Measurements from ENCODE around the gene CIPC. TPM values are rescaled to one million over a fixed set of nuclear protein-coding genes. Genes with fewer than 3 reads are reported as not detected.

The CIPC gene
- total RNA-seq, 1 donor from 2014 or later: 10.2 TPM

GRCh38 chr14:77085538-77085937 is 12.5 kb upstream of the CIPC start:
- no peak for DNase-seq (ENCODE audit: low read depth)
- H3K4me3 ChIP-seq (ENCODE audit: low read depth, low read length): no peak overlapping the region
- no peak for TF ChIP-seq CTCF (conservative IDR thresholded peaks at IDR 0.05; ENCODE audit: low read depth, low read length)

GRCh38 chr14:77086017-77086727 is 11.9 kb upstream of the CIPC start:
- TF ChIP-seq CTCF (conservative IDR thresholded peaks at IDR 0.05; ENCODE audit: low read depth, low read length): no peak
- no peak overlapping the region for H3K4me3 ChIP-seq (ENCODE audit: low read depth, low read length)
- DNase-seq (ENCODE audit: low read depth): no peak

- no peak for DNase-seq (ENCODE audit: low read depth)
- no peak for TF ChIP-seq CTCF (conservative IDR thresholded peaks at IDR 0.05; ENCODE audit: low read depth, low read length)
- H3K4me3 ChIP-seq (ENCODE audit: low read depth, low read length): no peak overlapping the region
Observed at GRCh38 chr14:77086951-77087350, 11.1 kb upstream of the CIPC start.

GRCh38 chr14:77087631-77088030 is 10.4 kb upstream of the CIPC start:
- DNase-seq (ENCODE audit: low read depth): no peak
- no peak for TF ChIP-seq CTCF (conservative IDR thresholded peaks at IDR 0.05; ENCODE audit: low read depth, low read length)
- no peak overlapping the region for H3K4me3 ChIP-seq (ENCODE audit: low read depth, low read length)

GRCh38 chr14:77088219-77088618 is 9.8 kb upstream of the CIPC start:
- TF ChIP-seq CTCF (conservative IDR thresholded peaks at IDR 0.05; ENCODE audit: low read depth, low read length): no peak
- no peak for DNase-seq (ENCODE audit: low read depth)
- no peak overlapping the region for H3K4me3 ChIP-seq (ENCODE audit: low read depth, low read length)

GRCh38 chr14:77088645-77089044 is 9.4 kb upstream of the CIPC start:
- TF ChIP-seq CTCF (conservative IDR thresholded peaks at IDR 0.05; ENCODE audit: low read depth, low read length): no peak
- DNase-seq (ENCODE audit: low read depth): no peak
- no peak overlapping the region for H3K4me3 ChIP-seq (ENCODE audit: low read depth, low read length)

- DNase-seq (ENCODE audit: low read depth): no peak
- no peak for TF ChIP-seq CTCF (conservative IDR thresholded peaks at IDR 0.05; ENCODE audit: low read depth, low read length)
- H3K4me3 ChIP-seq (ENCODE audit: low read depth, low read length): no peak overlapping the region
Observed at GRCh38 chr14:77091518-77091917, 6.5 kb upstream of the CIPC start.
